Activated CD4-positive, alpha-beta memory T cell treated with anti-CD3 and anti-CD28 coated beads for 36 hours (primary cell): ENCODE results near the gene CRACDL. TPM values are rescaled to one million over a fixed set of nuclear protein-coding genes. Genes with fewer than 3 reads are reported as not detected.
"Not testable (repeated sequence)": the region's sequence is repeated elsewhere in the genome, so short reads cannot be mapped to it uniquely, and the experiment has no call there.

Experiments used
- CTCF ChIA-PET: fragments of 350-600 bp; sonication (Branson Sonifier 250); formaldehyde crosslinking; loops from one replicate; lab custom pipeline; 2021; ENCODE audit warnings: antibody characterized with exemption, inconsistent platforms; lab: Charles Lee
- POLR2A ChIA-PET: fragments of 350-600 bp; sonication (Branson Sonifier 250); formaldehyde crosslinking; loops from one replicate; lab custom pipeline; 2021; ENCODE audit warnings: antibody characterized with exemption; lab: Charles Lee
- DNase-seq: peaks from one replicate; pipeline ENCODE4 v3.0.0-alpha.2; 2020
- H3K27ac Mint-ChIP-seq: one replicate; pipeline ENCODE4 v1.8.0; 2021; ENCODE audit warnings: mixed read lengths
- H3K27me3 Mint-ChIP-seq: one replicate; pipeline ENCODE4 v1.8.0; 2021; ENCODE audit warnings: mixed read lengths
- H3K36me3 Mint-ChIP-seq: one replicate; pipeline ENCODE4 v1.8.0; 2021; ENCODE audit warnings: mixed read lengths
- H3K4me1 Mint-ChIP-seq: one replicate; pipeline ENCODE4 v1.8.0; 2021; ENCODE audit warnings: low read depth, mixed read lengths
- H3K4me3 Mint-ChIP-seq: one replicate; pipeline ENCODE4 v1.8.0; 2021; ENCODE audit warnings: mild to moderate bottlenecking, mixed read lengths
- H3K9me3 Mint-ChIP-seq: one replicate; pipeline ENCODE4 v1.8.0; 2021; ENCODE audit warnings: mixed read lengths
- intact Hi-C: fragments of 100-400 bp; cut with micrococcal nuclease; formaldehyde crosslinking; loops from one replicate; pipeline ENCODE4 v1.15.1; 2023
- total RNA-seq, 2 experiments: library from RNA; stranded (reverse); gene quantifications; one replicate each; pipeline ENCODE4 v1.2.3, GENCODE V29; 2021

CRACDL gene
- total RNA-seq, 2 experiments from 2014 or later = 0.12 to 0.31 TPM

- Mint-ChIP-seq H3K27ac (no peak overlapping the region), H3K4me1 (peaks cover 23% of the 10 kb centered on the region), H3K27me3 (no peaks in the 10 kb centered on the region), H3K4me3 (no peak overlapping the region), H3K9me3 (no peaks in the 10 kb centered on the region), H3K36me3 (no peaks in the 10 kb centered on the region)
- ChIA-PET POLR2A (interaction anchor here (0.5 kb wide), 1 partner anchor 39 kb away, joined by 3 read pairs; no protein-coding TSS in a partner anchor), CTCF (interaction anchor here (0.9 to 1.3 kb wide), 2 partner anchors 8 to 12 kb away, joined by 3 to 4 read pairs; no protein-coding TSS in a partner anchor)
- DNase-seq = no peak
- intact Hi-C loops = loop anchor here (2.0 kb wide), 1 partner anchor 17 kb away; no protein-coding TSS in a partner anchor
These were observed 182.2 kb downstream of the CRACDL start for GRCh38 chr2:98753801-98754200.

GRCh38 chr2:98752711-98753110 lies 183.3 kb downstream of the CRACDL start:
- POLR2A ChIA-PET, DNase-seq, H3K4me3 Mint-ChIP-seq, intact Hi-C loops, H3K27me3 Mint-ChIP-seq, H3K36me3 Mint-ChIP-seq, H3K9me3 Mint-ChIP-seq, H3K27ac Mint-ChIP-seq: not testable (repeated sequence)
- CTCF ChIA-PET = interaction anchor here (1.3 kb wide), 1 partner anchor 11 kb away, joined by 4 read pairs; no protein-coding TSS in a partner anchor
- H3K4me1 Mint-ChIP-seq = peaks cover 25% of the 10 kb centered on the region

- no peak overlapping the region for H3K4me3 Mint-ChIP-seq
- no peak overlapping the region for H3K27ac Mint-ChIP-seq
- H3K4me1 Mint-ChIP-seq = peaks cover 20% of the 10 kb centered on the region
- intact Hi-C loops = no loop called here
- no peaks in the 10 kb centered on the region for H3K9me3 Mint-ChIP-seq
- ChIA-PET CTCF (no interaction called here), POLR2A (no interaction called here)
- H3K27me3 Mint-ChIP-seq = no peaks in the 10 kb centered on the region
- no peak for DNase-seq
- H3K36me3 Mint-ChIP-seq = no peaks in the 10 kb centered on the region
These were observed 184.3 kb downstream of the CRACDL start for GRCh38 chr2:98751748-98752147.

- POLR2A ChIA-PET = interaction anchor here (0.6 kb wide), 1 partner anchor 56 kb away, joined by 3 read pairs; no protein-coding TSS in a partner anchor
- CTCF ChIA-PET = no interaction called here
- DNase-seq = no peak
- Mint-ChIP-seq H3K27me3 (no peaks in the 10 kb centered on the region), H3K9me3 (no peaks in the 10 kb centered on the region), H3K36me3 (no peaks in the 10 kb centered on the region), H3K27ac (no peak overlapping the region), H3K4me1 (peaks cover 20% of the 10 kb centered on the region), H3K4me3 (no peak overlapping the region)
- intact Hi-C loops = no loop called here
These were observed 185.3 kb downstream of the CRACDL start for GRCh38 chr2:98750593-98751282.

GRCh38 chr2:98749066-98749450 lies 187.0 kb downstream of the CRACDL start:
- Mint-ChIP-seq H3K9me3 (peaks cover 4% of the 10 kb centered on the region), H3K36me3 (peaks cover 4% of the 10 kb centered on the region), H3K27ac (peak overlapping the region; percentile 10), H3K4me3 (no peak overlapping the region), H3K27me3 (no peaks in the 10 kb centered on the region), H3K4me1 (peaks cover 30% of the 10 kb centered on the region)
- POLR2A ChIA-PET = no interaction called here
- intact Hi-C loops = no loop called here
- CTCF ChIA-PET = no interaction called here
- DNase-seq = peak; percentile 45

- POLR2A ChIA-PET = interaction anchor here (0.9 to 1.4 kb wide), 3 partner anchors 18 to 85 kb away, joined by 3 to 4 read pairs (median 3); partner anchors contain the start of gene MGAT4A
- Mint-ChIP-seq H3K27ac (peak overlapping the region; percentile 10), H3K4me3 (no peak overlapping the region), H3K36me3 (peaks cover 4% of the 10 kb centered on the region), H3K4me1 (peaks cover 34% of the 10 kb centered on the region), H3K9me3 (peaks cover 4% of the 10 kb centered on the region), H3K27me3 (no peaks in the 10 kb centered on the region)
- intact Hi-C loops = no loop called here
- DNase-seq = no peak
- CTCF ChIA-PET = interaction anchor here (1.8 kb wide), 1 partner anchor 13 kb away, joined by 6 read pairs; no protein-coding TSS in a partner anchor
These were observed 187.5 kb downstream of the CRACDL start for GRCh38 chr2:98748292-98749065.

- POLR2A ChIA-PET = interaction anchor here (0.9 to 1.4 kb wide), 3 partner anchors 17 to 84 kb away, joined by 3 to 4 read pairs (median 3); partner anchors contain the start of gene MGAT4A
- Mint-ChIP-seq H3K27me3 (no peaks in the 10 kb centered on the region), H3K27ac (no peak overlapping the region), H3K9me3 (peaks cover 4% of the 10 kb centered on the region), H3K4me1 (peaks cover 36% of the 10 kb centered on the region), H3K36me3 (peaks cover 4% of the 10 kb centered on the region), H3K4me3 (no peak overlapping the region)
- DNase-seq = no peak
- intact Hi-C loops = no loop called here
- CTCF ChIA-PET = interaction anchor here (1.8 kb wide), 1 partner anchor 13 kb away, joined by 6 read pairs; no protein-coding TSS in a partner anchor
These were observed 188.1 kb downstream of the CRACDL start for GRCh38 chr2:98747888-98748287.

GRCh38 chr2:98746426-98746825 lies 189.6 kb downstream of the CRACDL start:
- peaks cover 4% of the 10 kb centered on the region for H3K9me3 Mint-ChIP-seq

GRCh38 chr2:98744595-98744994 lies 191.4 kb downstream of the CRACDL start:
- Mint-ChIP-seq H3K4me3 (no peak overlapping the region), H3K4me1 (peaks cover 47% of the 10 kb centered on the region), H3K27me3 (no peaks in the 10 kb centered on the region), H3K27ac (no peak overlapping the region), H3K36me3 (peaks cover 4% of the 10 kb centered on the region), H3K9me3 (peaks cover 4% of the 10 kb centered on the region)
- intact Hi-C loops = no loop called here
- POLR2A ChIA-PET = interaction anchor here (1.4 kb wide), 1 partner anchor 10 kb away, joined by 4 read pairs; no protein-coding TSS in a partner anchor
- CTCF ChIA-PET = interaction anchor here (0.8 to 2.8 kb wide), 4 partner anchors 13 to 95 kb away, joined by 3 to 11 read pairs (median 3); no protein-coding TSS in a partner anchor
- DNase-seq = no peak

More at GRCh38 chr2:98746426-98746825, 189.6 kb downstream of the CRACDL start:
- intact Hi-C loops = loop anchor here (1.0 kb wide), 1 partner anchor 10 kb away; no protein-coding TSS in a partner anchor
- Mint-ChIP-seq H3K4me1 (peaks cover 40% of the 10 kb centered on the region), H3K4me3 (no peak overlapping the region), H3K36me3 (peaks cover 4% of the 10 kb centered on the region), H3K27ac (no peak overlapping the region), H3K27me3 (no peaks in the 10 kb centered on the region)
- DNase-seq = no peak
- ChIA-PET CTCF (interaction anchor here (0.8 to 2.8 kb wide), 3 partner anchors 16 to 97 kb away, joined by 3 to 11 read pairs (median 4); no protein-coding TSS in a partner anchor), POLR2A (no interaction called here)
